Stomach (tissue), 9 donors: ENCODE data around the gene THOC6. TPM values are rescaled to one million over a fixed set of nuclear protein-coding genes. Genes with fewer than 3 reads are reported as not detected.

ENCODE experiments used
- DNase-seq, 2 donors: peaks; one replicate each; pipeline versions ENCODE4 v3.0.0 to v3.0.0-alpha.2; 2013 to 2019
- H3K27ac ChIP-seq, 5 donors: fragments of 200-600 bp in 4 of 5; sonication (generic) in 4 of 5; one replicate each; pipeline ENCODE4 v1.5.1; 2013 to 2019; ENCODE audit warnings: mild to moderate bottlenecking in 1 of 5, moderate library complexity in 1 of 5
- H3K27me3 ChIP-seq, 3 donors: fragments of 200-600 bp; sonication (generic); one replicate each; pipeline ENCODE4 v1.5.1; 2017 to 2019; ENCODE audit warnings: mixed run types in 1 of 3
- H3K36me3 ChIP-seq, 4 donors: fragments of 200-600 bp; sonication (generic); 1 replicate in 3 of 4; 2 replicates in 1 of 4; pipeline ENCODE4 v1.5.1; 2016 to 2019
- H3K4me1 ChIP-seq, 4 donors: fragments of 200-600 bp; sonication (generic); one replicate each; pipeline ENCODE4 v1.5.1; 2016 to 2019
- H3K4me3 ChIP-seq, 4 donors: fragments of 200-600 bp; sonication (generic) in 3 of 4; one replicate each; pipeline ENCODE4 v1.5.1; 2016 to 2019; ENCODE audit warnings: mild to moderate bottlenecking in 1 of 4
- H3K9me3 ChIP-seq, 4 donors: fragments of 200-600 bp; sonication (generic); one replicate each; pipeline ENCODE4 v1.5.1; 2016 to 2019
- EP300 ChIP-seq: sonication (generic); formaldehyde crosslinking; IDR thresholded peaks from one replicate; pipeline ENCODE4 v1.6.1; 2017; ENCODE audit warnings: antibody characterized with exemption
- POLR2A ChIP-seq, 4 donors: fragments of 450-650 bp; IDR thresholded peaks; one replicate each; pipeline ENCODE4 v1.6.1; 2016; ENCODE audit warnings: antibody characterized with exemption in 4 of 4, control low read depth in 2 of 4, mild to moderate bottlenecking in 1 of 4, moderate library complexity in 1 of 4
- POLR2AphosphoS5 ChIP-seq, 3 donors: sonication (generic); formaldehyde crosslinking; IDR thresholded peaks; one replicate each; pipeline ENCODE4 v1.6.1; 2016; ENCODE audit warnings: antibody characterized with exemption in 3 of 3
- WGBS, 5 donors: extraction: QIAGEN DNeasy Blood & Tissue Kit in 3 of 5; methylation state at CpG; one replicate each; pipeline versions ENCODE4 v1.1.5 to v1.1.7; 2013 to 2018; 5-methylcytosine and 5-hydroxymethylcytosine counted together
- intact Hi-C: fragments of 100-400 bp; cut with DNase I; formaldehyde crosslinking; loops from one replicate; pipeline ENCODE4 v1.15.1; 2023; ENCODE audit warnings: low total_unique reads
- polyA plus RNA-seq, 3 donors: library from polyadenylated mRNA; stranded (reverse); fragments of 200-250 nt; gene quantifications; one replicate each; pipeline ENCODE4 v1.2.3, GENCODE V29; 2013
- total RNA-seq, 5 donors: library from RNA; depleted of rRNA; stranded (reverse); fragments of >200 nt; gene quantifications; one replicate each; pipeline versions ENCODE4 v1.1.0 to v1.2.3, GENCODE V29; 2014 to 2016
- TF ChIP-seq, protein P1 (sequence below), 7 experiments: fragments of 450-650 bp in 4 of 7; fragments of 200-600 bp in 3 of 7; sonication (generic) in 3 of 7; IDR thresholded peaks; one replicate each; pipeline ENCODE4 v1.5.1; 2016 to 2019; ENCODE audit warnings: antibody characterized with exemption in 7 of 7, control low read depth in 2 of 7, mild to moderate bottlenecking in 1 of 7
- donor health status: healthy with polysubstance abuse.
- donor health status: Bipolar disorder and iron deficiency.
- donor health status: healthy.

THOC6 gene
- total and polyA plus RNA-seq, 8 donors = 10.5 to 97.9 (median 22.3) TPM; not detected in 1

DNA sequence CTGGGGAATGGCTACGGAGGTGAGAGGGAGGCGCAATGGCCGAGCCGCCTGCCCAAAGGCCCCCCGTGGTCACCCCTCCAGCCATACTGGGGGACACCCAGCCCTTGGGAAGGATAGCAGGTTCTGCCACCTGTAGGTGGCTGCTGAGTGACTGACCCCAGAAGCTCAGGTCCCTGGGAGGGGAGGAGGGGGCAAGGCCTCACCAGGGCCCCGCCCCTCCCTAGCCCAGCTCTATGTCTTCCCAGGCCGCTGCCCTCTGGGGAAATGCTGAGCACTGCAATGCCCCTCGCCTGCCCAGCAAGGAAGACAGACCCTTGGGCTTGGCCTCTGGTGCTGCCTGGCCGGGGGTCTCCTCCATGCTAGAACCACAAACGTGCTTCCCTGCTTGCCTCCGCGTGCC is 22.5 kb upstream of the THOC6 start:
- intact Hi-C loops = no loop called here
- peaks cover 0 to 71% (median 4%) of the 10 kb centered on the region in 3 donors for H3K27me3 ChIP-seq
- DNase-seq = no peak
- WGBS, 5 donors = 67 to 86% (median 83%) methylated on average over 9 to 12 of the region's 12 CpGs
- H3K27ac ChIP-seq = no peak overlapping the region
- no peaks in the 10 kb centered on the region for H3K9me3 ChIP-seq
- peaks cover 4 to 23% (median 13%) of the 10 kb centered on the region in 4 donors for H3K4me1 ChIP-seq
- H3K36me3 ChIP-seq = no peaks in the 10 kb centered on the region
- TF ChIP-seq EP300 = no peak
- TF ChIP-seq, protein P1, sequence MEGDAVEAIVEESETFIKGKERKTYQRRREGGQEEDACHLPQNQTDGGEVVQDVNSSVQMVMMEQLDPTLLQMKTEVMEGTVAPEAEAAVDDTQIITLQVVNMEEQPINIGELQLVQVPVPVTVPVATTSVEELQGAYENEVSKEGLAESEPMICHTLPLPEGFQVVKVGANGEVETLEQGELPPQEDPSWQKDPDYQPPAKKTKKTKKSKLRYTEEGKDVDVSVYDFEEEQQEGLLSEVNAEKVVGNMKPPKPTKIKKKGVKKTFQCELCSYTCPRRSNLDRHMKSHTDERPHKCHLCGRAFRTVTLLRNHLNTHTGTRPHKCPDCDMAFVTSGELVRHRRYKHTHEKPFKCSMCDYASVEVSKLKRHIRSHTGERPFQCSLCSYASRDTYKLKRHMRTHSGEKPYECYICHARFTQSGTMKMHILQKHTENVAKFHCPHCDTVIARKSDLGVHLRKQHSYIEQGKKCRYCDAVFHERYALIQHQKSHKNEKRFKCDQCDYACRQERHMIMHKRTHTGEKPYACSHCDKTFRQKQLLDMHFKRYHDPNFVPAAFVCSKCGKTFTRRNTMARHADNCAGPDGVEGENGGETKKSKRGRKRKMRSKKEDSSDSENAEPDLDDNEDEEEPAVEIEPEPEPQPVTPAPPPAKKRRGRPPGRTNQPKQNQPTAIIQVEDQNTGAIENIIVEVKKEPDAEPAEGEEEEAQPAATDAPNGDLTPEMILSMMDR (IDR thresholded peaks at IDR 0.05) = no peak
- TF ChIP-seq POLR2A (IDR thresholded peaks at IDR 0.05) = no peak
- TF ChIP-seq POLR2AphosphoS5 (IDR thresholded peaks at IDR 0.05) = no peak
- H3K4me3 ChIP-seq = no peak overlapping the region

DNA sequence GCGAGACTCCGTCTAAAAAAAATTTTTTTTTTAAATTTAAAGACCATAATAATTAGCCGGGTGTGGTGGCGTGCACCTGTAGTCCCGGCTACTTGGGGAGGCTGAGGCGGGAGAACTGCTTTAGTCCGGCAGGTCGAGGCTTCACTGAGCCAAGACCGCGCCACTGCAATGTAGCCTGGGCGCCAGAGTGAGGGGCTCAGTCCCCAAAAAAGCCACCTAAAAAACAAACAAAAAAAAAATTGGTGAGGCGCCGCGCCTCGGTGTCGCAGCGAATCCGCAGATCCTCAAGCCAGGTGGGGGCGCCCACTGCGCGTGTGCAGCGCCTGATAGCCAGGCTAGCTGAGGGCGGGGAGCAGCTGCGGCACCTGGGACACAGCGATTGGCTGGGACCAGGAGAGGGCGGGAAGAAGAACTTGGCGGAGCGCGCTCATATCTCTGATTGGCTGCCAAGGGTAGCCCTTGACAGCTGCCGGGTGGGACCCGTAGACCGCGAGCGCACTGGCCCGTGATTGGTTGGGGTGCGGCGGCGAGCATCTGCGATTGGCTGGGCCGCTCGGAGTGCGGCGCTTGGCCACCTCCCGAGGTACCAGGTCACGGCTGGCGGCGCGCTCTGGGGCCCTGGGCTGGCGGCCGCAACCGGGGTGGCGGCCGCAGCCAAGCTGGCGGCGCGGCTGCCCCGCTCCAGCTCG is 20.1 kb upstream of the THOC6 start:
- intact Hi-C loops = no loop called here
- Histone ChIP-seq H3K36me3 (no peaks in the 10 kb centered on the region), H3K27ac (peak overlapping the region in 2 of 5 donors; percentile 53 to 84), H3K9me3 (no peaks in the 10 kb centered on the region), H3K4me3 (peak overlapping the region in 3 of 4 donors; percentile 22 to 43 (median 26)), H3K4me1 (peaks cover 21 to 47% (median 33%) of the 10 kb centered on the region in 4 donors), H3K27me3 (peaks cover 0 to 73% (median 11%) of the 10 kb centered on the region in 3 donors)
- TF ChIP-seq POLR2AphosphoS5 (IDR thresholded peaks at IDR 0.05) (peak; percentile 20 to 86 (median 46)), POLR2A (IDR thresholded peaks at IDR 0.05) (no peak)
- TF ChIP-seq, protein P1 (IDR thresholded peaks at IDR 0.05) = peak in 4 of 7 experiments; percentile 19 to 76 (median 34)
- DNase-seq = peak; percentile 98 to 99
- WGBS, 5 donors = 7 to 15% (median 8%) methylated on average over 27 to 58 of the region's 58 CpGs

DNA sequence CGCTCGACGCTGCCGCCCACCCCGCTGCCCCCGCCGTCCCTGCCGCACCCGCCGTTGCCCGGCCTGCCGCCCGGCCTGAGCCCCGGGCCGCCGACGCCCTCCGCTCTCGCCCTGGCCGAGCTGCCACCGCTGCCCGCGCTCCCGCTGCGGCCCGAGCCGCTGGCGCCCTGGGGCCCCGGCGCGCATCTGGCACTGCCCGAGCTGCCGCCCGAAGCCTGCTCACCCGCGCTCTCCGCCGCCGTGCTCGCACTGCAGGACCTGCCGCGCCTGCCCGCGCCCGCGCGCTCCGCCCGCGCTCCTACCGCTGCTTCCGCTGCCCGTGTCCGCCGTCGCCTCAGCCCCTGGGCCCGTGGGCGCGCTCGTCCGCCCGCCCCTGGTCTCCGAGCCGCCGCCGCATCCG is 19.5 kb upstream of the THOC6 start:
- intact Hi-C loops = no loop called here
- no peak for TF ChIP-seq POLR2AphosphoS5 (IDR thresholded peaks at IDR 0.05)
- TF ChIP-seq, protein P1 (IDR thresholded peaks at IDR 0.05) = no peak
- no peak for TF ChIP-seq POLR2A (IDR thresholded peaks at IDR 0.05)
- no peak for TF ChIP-seq EP300
- Histone ChIP-seq H3K4me3 (peak overlapping the region; percentile 22 to 46 (median 34)), H3K27ac (peak overlapping the region in 3 of 5 donors; percentile 45 to 84 (median 82)), H3K36me3 (no peaks in the 10 kb centered on the region), H3K9me3 (no peaks in the 10 kb centered on the region), H3K27me3 (peaks cover 0 to 74% (median 17%) of the 10 kb centered on the region in 3 donors), H3K4me1 (peaks cover 21 to 53% (median 35%) of the 10 kb centered on the region in 4 donors)
- 0 to 2% (median 1%) methylated on average over 4 to 65 of the region's 67 CpGs for WGBS, 5 donors
- peak in 1 of 2 donors; percentile 62 for DNase-seq

DNA sequence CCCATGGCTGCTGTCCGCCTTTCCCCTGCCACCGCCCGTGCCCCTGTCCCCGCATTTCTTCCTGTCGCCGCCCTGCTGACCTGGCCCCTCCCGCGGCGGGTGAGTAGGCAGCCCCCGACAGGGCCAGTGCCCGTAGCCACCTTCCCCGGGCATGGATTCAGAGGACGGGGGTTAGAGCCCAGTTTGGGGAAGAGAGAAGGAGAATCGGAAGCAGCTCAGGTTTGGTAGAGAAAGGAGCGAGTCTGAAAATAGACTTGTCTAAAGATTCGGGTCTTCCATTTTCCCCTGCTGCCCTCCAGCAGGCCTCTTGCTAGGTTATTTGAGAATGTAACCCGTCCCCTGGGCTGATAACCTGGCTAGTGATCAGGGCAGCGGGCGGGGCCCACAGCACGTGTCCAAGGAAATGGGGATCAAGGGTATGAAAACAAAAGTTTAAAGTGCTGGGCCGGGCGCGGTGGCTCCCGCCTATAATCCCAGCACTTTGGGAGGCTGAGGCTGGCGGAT is 19.0 kb upstream of the THOC6 start:
- Histone ChIP-seq H3K27ac (peak overlapping the region; percentile 45 to 84 (median 74)), H3K4me3 (peak overlapping the region; percentile 34 to 46 (median 40)), H3K9me3 (no peaks in the 10 kb centered on the region), H3K4me1 (peaks cover 21 to 58% (median 39%) of the 10 kb centered on the region in 4 donors), H3K36me3 (no peaks in the 10 kb centered on the region), H3K27me3 (peaks cover 0 to 74% (median 22%) of the 10 kb centered on the region in 3 donors)
- TF ChIP-seq POLR2A (IDR thresholded peaks at IDR 0.05) = no peak
- no peak for TF ChIP-seq EP300
- TF ChIP-seq, protein P1 (IDR thresholded peaks at IDR 0.05) = no peak
- peak in 1 of 3 donors; percentile 5 for TF ChIP-seq POLR2AphosphoS5 (IDR thresholded peaks at IDR 0.05)
- DNase-seq = peak; percentile 56 to 76
- 4 to 8% (median 5%) methylated on average over 20 to 25 of the region's 25 CpGs for WGBS, 5 donors
- intact Hi-C loops = no loop called here
